Upper lobe of right lung (tissue), 1 donor: Measurements from ENCODE around the gene SLC9A1. TPM values are rescaled to one million over a fixed set of nuclear protein-coding genes. Genes with fewer than 3 reads are reported as not detected.

Source experiments
- ATAC-seq: fragments of 200-7000 bp; cut with Tn5 transposase; one replicate; pipeline ENCODE4 v1.9.1; 2020; ENCODE audit warnings: mild to moderate bottlenecking, moderate library complexity
- DNase-seq: peaks from one replicate; pipeline ENCODE4 v3.0.0-alpha.2; 2020
- H3K27ac ChIP-seq: fragments of 200-600 bp; one replicate; pipeline ENCODE4 v1.8.0; 2022
- H3K27me3 ChIP-seq: fragments of 200-600 bp; one replicate; pipeline ENCODE4 v1.8.0; 2022; ENCODE audit warnings: mild to moderate bottlenecking
- H3K36me3 ChIP-seq: fragments of 200-600 bp; one replicate; pipeline ENCODE4 v1.8.0; 2022
- H3K4me1 ChIP-seq: fragments of 200-600 bp; one replicate; pipeline ENCODE4 v1.8.0; 2022
- H3K4me3 ChIP-seq: fragments of 200-600 bp; one replicate; pipeline ENCODE4 v1.8.0; 2022; ENCODE audit warnings: mild to moderate bottlenecking
- H3K9me3 ChIP-seq: fragments of 200-600 bp; one replicate; pipeline ENCODE4 v1.8.0; 2022
- intact Hi-C: fragments of 100-400 bp; cut with DNase I; formaldehyde crosslinking; loops from one replicate; pipeline ENCODE4 v1.11.0; 2022
- total RNA-seq: library from RNA; stranded (reverse); fragmentation: NEBNext Ultra II Directional; extraction: Animal tissue kit (Norgen Biotek cat#: 25700); gene quantifications from one replicate; pipeline ENCODE4 v1.2.1, GENCODE V29; 2021
- TF ChIP-seq, protein P1 (sequence below): fragments of 200-600 bp; IDR thresholded peaks from one replicate; pipeline ENCODE4 v1.8.0; 2022; ENCODE audit warnings: antibody characterized with exemption
- donor health status: DM: no; HTN: yes; CAD: no; lungs with severe emphysema.

Gene SLC9A1
- total RNA-seq, 1 donor from 2014 or later: 62.4 TPM

DNA sequence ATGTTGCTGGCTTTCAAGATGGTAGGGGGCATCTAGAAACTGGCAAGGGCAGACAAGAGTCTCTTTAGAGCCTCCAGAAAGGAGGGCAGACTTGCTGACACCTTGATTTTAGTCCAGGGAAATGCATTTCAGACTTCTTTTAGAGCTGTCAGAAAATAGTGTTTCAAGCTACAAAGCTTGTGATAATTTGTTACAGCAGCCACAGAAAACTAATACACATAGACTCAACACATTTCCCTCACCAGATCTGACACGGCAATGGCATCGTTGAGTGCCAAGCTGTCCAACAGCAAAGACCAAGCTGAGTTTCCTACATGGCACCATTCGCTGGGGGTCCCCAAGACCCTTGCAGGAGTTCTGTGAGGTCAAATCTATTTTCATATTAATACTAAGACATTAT is 62.0 kb downstream of the SLC9A1 start:
- H3K27me3 ChIP-seq: no peaks in the 10 kb centered on the region
- DNase-seq (no peak), ATAC-seq (no peak)
- no peaks in the 10 kb centered on the region for H3K36me3 ChIP-seq
- H3K4me1 ChIP-seq: peaks cover 4% of the 10 kb centered on the region
- no peak overlapping the region for H3K27ac ChIP-seq
- TF ChIP-seq, protein P1, sequence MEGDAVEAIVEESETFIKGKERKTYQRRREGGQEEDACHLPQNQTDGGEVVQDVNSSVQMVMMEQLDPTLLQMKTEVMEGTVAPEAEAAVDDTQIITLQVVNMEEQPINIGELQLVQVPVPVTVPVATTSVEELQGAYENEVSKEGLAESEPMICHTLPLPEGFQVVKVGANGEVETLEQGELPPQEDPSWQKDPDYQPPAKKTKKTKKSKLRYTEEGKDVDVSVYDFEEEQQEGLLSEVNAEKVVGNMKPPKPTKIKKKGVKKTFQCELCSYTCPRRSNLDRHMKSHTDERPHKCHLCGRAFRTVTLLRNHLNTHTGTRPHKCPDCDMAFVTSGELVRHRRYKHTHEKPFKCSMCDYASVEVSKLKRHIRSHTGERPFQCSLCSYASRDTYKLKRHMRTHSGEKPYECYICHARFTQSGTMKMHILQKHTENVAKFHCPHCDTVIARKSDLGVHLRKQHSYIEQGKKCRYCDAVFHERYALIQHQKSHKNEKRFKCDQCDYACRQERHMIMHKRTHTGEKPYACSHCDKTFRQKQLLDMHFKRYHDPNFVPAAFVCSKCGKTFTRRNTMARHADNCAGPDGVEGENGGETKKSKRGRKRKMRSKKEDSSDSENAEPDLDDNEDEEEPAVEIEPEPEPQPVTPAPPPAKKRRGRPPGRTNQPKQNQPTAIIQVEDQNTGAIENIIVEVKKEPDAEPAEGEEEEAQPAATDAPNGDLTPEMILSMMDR: no peak
- H3K4me3 ChIP-seq: no peak overlapping the region
- no peaks in the 10 kb centered on the region for H3K9me3 ChIP-seq
- intact Hi-C loops: no loop called here

DNA sequence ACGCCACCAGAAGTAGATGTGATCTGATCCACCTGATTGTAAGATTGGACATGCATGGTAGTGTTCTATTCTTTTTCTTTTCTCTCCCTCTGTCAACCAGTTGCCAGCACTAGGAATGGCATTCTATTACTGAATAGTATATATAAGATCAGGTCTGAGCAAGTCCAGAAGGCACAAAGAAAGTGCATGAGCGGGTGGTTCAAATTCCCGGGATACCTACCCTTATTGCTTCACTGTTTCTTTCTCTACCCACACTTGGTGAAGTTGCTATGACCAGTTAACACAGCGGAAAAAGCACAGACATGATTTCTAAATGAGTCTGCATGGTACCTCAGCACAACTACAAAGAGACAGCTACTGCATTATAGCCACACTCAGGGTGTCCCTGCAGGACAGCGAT is 64.0 kb downstream of the SLC9A1 start:
- Histone ChIP-seq H3K4me3 (no peak overlapping the region), H3K27me3 (no peaks in the 10 kb centered on the region), H3K36me3 (no peaks in the 10 kb centered on the region), H3K4me1 (no peaks in the 10 kb centered on the region), H3K27ac (no peak overlapping the region), H3K9me3 (no peaks in the 10 kb centered on the region)
- intact Hi-C loops: no loop called here
- TF ChIP-seq, protein P1: no peak
- ATAC-seq (no peak), DNase-seq (no peak)

DNA sequence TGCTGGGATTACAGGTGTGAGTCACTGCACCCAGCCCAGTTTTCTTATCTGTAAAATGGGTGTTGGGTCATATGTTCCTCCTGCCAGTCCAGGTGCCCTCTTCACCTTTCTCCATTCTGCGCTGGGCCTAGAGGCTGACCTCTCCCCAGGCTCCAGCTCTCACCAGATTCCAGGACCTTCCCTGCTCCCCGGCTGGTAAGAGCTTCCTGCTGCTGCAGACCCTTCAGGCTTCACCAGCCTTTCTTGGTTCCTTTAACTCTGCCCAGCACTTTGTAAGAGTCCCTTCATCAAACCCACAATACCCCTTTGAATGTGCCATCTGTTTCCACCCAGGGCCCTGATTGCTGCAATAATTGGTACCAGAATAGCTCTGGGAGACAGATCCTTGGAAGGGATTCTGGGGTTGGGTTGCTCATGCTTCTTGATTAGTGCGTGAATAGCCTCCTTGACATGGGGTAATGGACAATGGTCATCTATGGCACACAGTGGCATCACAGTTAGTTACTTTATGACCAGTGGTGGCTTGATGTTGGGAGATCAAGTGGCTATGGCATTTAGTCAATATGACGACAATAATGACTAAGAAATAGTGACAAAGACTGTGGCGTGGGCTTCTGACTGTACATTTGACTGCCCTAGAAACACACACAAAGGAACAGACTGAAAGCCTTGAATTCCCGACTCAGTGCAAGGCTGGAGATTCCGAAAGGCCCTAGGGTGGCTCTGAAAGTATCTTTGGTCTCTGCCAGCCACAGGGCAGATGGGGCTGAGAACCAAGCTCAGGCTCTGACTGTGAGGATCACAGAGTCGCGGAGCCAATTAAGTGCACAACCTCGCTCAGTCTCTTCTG is 67.3 kb downstream of the SLC9A1 start:
- TF ChIP-seq, protein P1: no peak
- intact Hi-C loops: no loop called here
- H3K27me3 ChIP-seq: no peaks in the 10 kb centered on the region
- no peaks in the 10 kb centered on the region for H3K36me3 ChIP-seq
- no peaks in the 10 kb centered on the region for H3K9me3 ChIP-seq
- no peak overlapping the region for H3K4me3 ChIP-seq
- H3K27ac ChIP-seq: no peak overlapping the region
- H3K4me1 ChIP-seq: no peaks in the 10 kb centered on the region
- ATAC-seq (no peak), DNase-seq (no peak)

DNA sequence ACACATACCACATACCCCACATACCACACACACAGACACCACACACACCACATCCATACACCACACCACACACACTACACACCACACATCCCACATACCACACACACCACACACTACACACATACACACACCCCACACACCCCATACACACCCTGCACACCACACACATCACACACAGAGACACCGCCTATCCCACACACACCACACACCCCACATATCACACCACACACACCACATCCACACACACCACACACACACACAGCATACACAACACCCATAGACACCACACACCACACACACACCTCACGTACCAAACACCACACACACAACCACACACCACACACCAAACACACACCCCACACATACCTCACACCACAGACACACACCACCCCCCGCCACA is 68.3 kb downstream of the SLC9A1 start:
- TF ChIP-seq, protein P1: no peak
- no peak overlapping the region for H3K4me3 ChIP-seq
- no peaks in the 10 kb centered on the region for H3K4me1 ChIP-seq
- no peaks in the 10 kb centered on the region for H3K36me3 ChIP-seq
- no peak overlapping the region for H3K27ac ChIP-seq
- DNase-seq (no peak), ATAC-seq (peak; percentile 23)
- intact Hi-C loops: no loop called here
- no peaks in the 10 kb centered on the region for H3K27me3 ChIP-seq
- H3K9me3 ChIP-seq: no peaks in the 10 kb centered on the region

DNA sequence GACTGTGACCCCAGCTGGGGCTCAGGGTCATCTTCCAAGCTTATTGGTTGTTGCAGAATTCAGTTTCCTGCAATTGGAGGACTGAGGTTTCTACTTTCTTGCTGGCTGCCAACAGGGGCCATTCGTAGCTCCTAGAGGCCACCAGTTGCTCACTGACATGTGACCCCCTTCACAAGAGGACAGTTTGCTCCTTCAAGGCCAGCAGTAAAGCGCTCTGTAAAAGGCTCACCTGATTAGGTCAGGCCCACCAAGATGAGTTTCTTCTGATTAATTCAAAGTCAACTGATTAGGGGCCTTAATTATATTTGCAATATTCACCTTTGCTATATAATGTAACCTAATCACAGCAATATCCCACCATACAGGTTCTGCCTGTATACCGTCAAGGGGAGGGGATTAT is 68.9 kb downstream of the SLC9A1 start:
- intact Hi-C loops: no loop called here
- TF ChIP-seq, protein P1: no peak

More for the DNA sequence above, 68.9 kb downstream of the SLC9A1 start:
- no peaks in the 10 kb centered on the region for H3K36me3 ChIP-seq
- no peak overlapping the region for H3K27ac ChIP-seq
- H3K27me3 ChIP-seq: no peaks in the 10 kb centered on the region
- H3K4me3 ChIP-seq: no peak overlapping the region
- no peaks in the 10 kb centered on the region for H3K4me1 ChIP-seq
- ATAC-seq: no peak
- DNase-seq: no peak
- H3K9me3 ChIP-seq: no peaks in the 10 kb centered on the region
